Fibroblast of villous mesenchyme (primary cell): ENCODE data around the gene ZMYM2. TPM values are rescaled to one million over a fixed set of nuclear protein-coding genes. Genes with fewer than 3 reads are reported as not detected.

Source experiments
- DNase-seq: peaks from one replicate; pipeline ENCODE4 v3.0.0-alpha.2; 2010; ENCODE audit warnings: low read depth
- H3K4me3 ChIP-seq: 2 replicates; pipeline ENCODE4 v1.5.1; 2011; ENCODE audit warnings: low read depth, mild to moderate bottlenecking, low read length
- total RNA-seq: library from RNA; depleted of rRNA; stranded (reverse); fragments of >200 nt; gene quantifications from 2 replicates; pipeline ENCODE4 v1.2.3, GENCODE V29; 2012
- TF ChIP-seq, protein P1 (sequence below): IDR thresholded peaks from 2 replicates; pipeline ENCODE4 v1.5.1; 2012; ENCODE audit warnings: low read depth, mild to moderate bottlenecking, low read length; ENCODE audit not compliant: insufficient read depth

ZMYM2 gene
- 54.1 and 69.1 TPM in 2 replicates for total RNA-seq

- TF ChIP-seq, protein P1, sequence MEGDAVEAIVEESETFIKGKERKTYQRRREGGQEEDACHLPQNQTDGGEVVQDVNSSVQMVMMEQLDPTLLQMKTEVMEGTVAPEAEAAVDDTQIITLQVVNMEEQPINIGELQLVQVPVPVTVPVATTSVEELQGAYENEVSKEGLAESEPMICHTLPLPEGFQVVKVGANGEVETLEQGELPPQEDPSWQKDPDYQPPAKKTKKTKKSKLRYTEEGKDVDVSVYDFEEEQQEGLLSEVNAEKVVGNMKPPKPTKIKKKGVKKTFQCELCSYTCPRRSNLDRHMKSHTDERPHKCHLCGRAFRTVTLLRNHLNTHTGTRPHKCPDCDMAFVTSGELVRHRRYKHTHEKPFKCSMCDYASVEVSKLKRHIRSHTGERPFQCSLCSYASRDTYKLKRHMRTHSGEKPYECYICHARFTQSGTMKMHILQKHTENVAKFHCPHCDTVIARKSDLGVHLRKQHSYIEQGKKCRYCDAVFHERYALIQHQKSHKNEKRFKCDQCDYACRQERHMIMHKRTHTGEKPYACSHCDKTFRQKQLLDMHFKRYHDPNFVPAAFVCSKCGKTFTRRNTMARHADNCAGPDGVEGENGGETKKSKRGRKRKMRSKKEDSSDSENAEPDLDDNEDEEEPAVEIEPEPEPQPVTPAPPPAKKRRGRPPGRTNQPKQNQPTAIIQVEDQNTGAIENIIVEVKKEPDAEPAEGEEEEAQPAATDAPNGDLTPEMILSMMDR: no peak
- peak within 1 kb of the TSS; percentile 74 for H3K4me3 ChIP-seq
- DNase-seq: peak; percentile 98
These were observed at the start of gene ZMYM2 for GRCh38 chr13:19958155-19959111. ZMYM2 (plus strand) TSS chr13:19958727; CDS start chr13:19993073, 34,346 bp downstream.

- no peak for DNase-seq
- H3K4me3 ChIP-seq: no peak overlapping the region
- TF ChIP-seq, protein P1: no peak
These were observed 48.0 kb upstream of the ZMYM2 start for GRCh38 chr13:19910336-19911072.

DNA sequence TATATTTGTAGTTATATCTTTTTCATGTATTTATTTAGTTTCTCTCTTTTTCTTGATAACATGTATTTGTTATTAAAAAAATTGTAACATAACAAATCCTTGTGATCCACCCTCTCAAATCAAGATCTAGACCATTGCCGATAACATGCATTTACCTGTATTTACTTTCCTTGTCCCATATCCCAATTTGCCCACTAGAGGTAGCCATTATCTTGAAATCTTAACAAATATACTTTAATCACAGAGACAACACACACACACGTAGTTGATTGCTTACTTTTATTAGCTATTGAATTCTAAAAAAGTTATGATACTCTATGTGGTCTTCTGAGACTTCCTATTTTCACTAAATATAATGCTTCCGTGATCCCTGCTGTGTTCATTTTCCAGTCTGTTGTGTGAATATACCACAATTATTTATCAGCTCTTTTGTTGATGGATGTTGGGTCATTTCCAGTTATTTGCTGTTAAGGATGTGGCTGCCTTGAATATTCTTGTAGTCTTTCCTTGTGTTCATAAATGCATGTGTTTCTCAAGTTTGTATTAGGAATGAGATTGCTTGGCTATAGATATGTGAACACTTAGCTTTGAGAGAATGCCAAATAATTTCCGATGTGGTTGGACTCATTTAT, 31.3 kb upstream of the ZMYM2 start:
- no peak overlapping the region for H3K4me3 ChIP-seq
- TF ChIP-seq, protein P1: peak; percentile 57
- DNase-seq: peak; percentile 48

DNA sequence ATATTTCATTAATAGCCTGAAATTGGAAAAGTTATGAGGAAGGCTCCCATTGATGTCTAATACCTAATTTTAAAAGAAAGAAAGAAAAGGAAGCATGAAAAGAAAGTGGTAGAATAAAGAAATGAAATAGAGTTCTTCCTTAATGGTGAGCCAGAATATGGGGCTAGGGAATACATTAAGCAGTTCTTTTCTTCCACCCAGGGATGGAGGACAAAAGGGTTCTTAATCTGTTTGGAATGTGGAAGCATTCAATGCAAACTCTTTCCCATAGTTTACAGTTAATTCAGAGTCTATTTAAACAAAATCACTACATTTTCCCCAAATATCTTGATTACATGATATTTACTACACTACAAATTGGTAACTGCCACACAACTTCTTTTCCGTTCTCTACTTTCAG, 18.4 kb upstream of the ZMYM2 start:
- no peak overlapping the region for H3K4me3 ChIP-seq
- no peak for DNase-seq
- TF ChIP-seq, protein P1: no peak

DNA sequence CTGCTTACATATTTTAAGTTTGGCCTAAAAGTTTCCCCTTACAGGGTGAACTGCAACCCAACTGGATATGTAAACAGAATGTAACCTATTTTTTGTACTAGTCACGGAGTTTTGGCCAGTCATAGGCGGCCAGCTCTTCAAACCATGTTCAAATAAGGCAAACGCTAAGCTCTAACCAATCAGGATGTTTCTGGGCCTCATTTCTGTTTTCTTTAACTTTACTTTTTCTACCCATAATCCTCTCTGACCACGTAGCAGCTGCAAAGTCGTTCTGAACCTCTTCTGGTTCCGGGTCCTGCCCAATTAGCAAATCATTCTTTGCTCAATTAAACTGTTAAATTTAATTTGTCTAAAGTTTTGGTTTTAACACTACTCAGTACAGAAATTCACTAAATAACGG, 8.2 kb upstream of the ZMYM2 start:
- DNase-seq: no peak
- TF ChIP-seq, protein P1: no peak
- H3K4me3 ChIP-seq: no peak overlapping the region

GRCh38 chr13:19952850-19953249, 5.7 kb upstream of the ZMYM2 start:
- H3K4me3 ChIP-seq: no peak overlapping the region
- TF ChIP-seq, protein P1: no peak

More at GRCh38 chr13:19952850-19953249, 5.7 kb upstream of the ZMYM2 start:
- no peak for DNase-seq
